Kidney capillary endothelial cell (primary cell): ENCODE results near the gene SPAG8.
A peak's percentile ranks its signal among the peaks of the same experiment; 100 is the strongest.

ENCODE experiments used
- DNase-seq: peaks from one replicate; pipeline ENCODE4 v3.0.0-alpha.2; 2018; ENCODE audit warnings: low spot score

Gene SPAG8

GRCh38 chr9:35812025-35812602 lies at the start of gene SPAG8:
Gene SPAG8, minus strand, starts transcription at chr9:35812262. Its CDS starts 115 bp downstream, at chr9:35812147.
- DNase-seq, result peak; percentile 92

- DNase-seq, result no peak
Observed at GRCh38 chr9:35861161-35861897, 49.3 kb upstream of the SPAG8 start.

- DNase-seq, result no peak
Observed at GRCh38 chr9:35859990-35860339, 47.9 kb upstream of the SPAG8 start.

GRCh38 chr9:35859310-35859989 lies 47.4 kb upstream of the SPAG8 start:
- no peak for DNase-seq

- DNase-seq, result no peak
Observed at GRCh38 chr9:35858458-35858857, 46.4 kb upstream of the SPAG8 start.

GRCh38 chr9:35856882-35857281 lies 44.8 kb upstream of the SPAG8 start:
- DNase-seq, result no peak

GRCh38 chr9:35856206-35856605 lies 44.1 kb upstream of the SPAG8 start:
- DNase-seq, result no peak

- DNase-seq, result no peak
Observed at GRCh38 chr9:35854091-35854762, 42.2 kb upstream of the SPAG8 start.

GRCh38 chr9:35852876-35853865 lies 41.1 kb upstream of the SPAG8 start:
- DNase-seq, result no peak

GRCh38 chr9:35852267-35852815 lies 40.3 kb upstream of the SPAG8 start:
- DNase-seq, result no peak

- peak; percentile 20 for DNase-seq
Observed at GRCh38 chr9:35847792-35848572, 35.9 kb upstream of the SPAG8 start.

- no peak for DNase-seq
Observed at GRCh38 chr9:35845824-35846771, 34.0 kb upstream of the SPAG8 start.

- peak; percentile 94 for DNase-seq
Observed at GRCh38 chr9:35844628-35845270, 32.7 kb upstream of the SPAG8 start.

- DNase-seq, result no peak
Observed at GRCh38 chr9:35842795-35843194, 30.7 kb upstream of the SPAG8 start.

GRCh38 chr9:35842020-35842745 lies 30.1 kb upstream of the SPAG8 start:
- DNase-seq, result no peak

- DNase-seq, result no peak
Observed at GRCh38 chr9:35841645-35841900, 29.5 kb upstream of the SPAG8 start.

- DNase-seq, result no peak
Observed at GRCh38 chr9:35840881-35841644, 29.0 kb upstream of the SPAG8 start.

GRCh38 chr9:35839926-35840325 lies 27.9 kb upstream of the SPAG8 start:
- no peak for DNase-seq
